ENCODE data around the gene CACNA1E. TPM values are rescaled to one million over a fixed set of nuclear protein-coding genes. Genes with fewer than 3 reads are reported as not detected.

The CACNA1E gene
- total RNA-seq, 4 donors from 2014 or later = 0.03 to 0.05 TPM; not detected in 2

DNA sequence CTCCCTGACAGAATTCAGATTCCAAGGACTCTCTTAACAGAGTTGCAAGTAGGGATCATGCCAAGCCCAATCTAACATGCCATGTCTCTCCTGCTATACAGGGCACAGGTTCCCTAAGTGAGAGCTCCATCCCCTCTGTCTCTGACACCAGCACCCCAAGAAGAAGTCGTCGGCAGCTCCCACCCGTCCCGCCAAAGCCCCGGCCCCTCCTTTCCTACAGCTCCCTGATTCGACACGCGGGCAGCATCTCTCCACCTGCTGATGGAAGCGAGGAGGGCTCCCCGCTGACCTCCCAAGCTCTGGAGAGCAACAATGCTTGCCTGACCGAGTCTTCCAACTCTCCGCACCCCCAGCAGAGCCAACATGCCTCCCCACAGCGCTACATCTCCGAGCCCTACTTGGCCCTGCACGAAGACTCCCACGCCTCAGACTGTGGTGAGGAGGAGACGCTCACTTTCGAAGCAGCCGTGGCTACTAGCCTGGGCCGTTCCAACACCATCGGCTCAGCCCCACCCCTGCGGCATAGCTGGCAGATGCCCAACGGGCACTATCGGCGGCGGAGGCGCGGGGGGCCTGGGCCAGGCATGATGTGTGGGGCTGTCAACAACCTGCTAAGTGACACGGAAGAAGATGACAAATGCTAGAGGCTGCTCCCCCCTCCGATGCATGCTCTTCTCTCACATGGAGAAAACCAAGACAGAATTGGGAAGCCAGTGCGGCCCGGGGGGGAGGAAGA lies 315.0 kb downstream of the CACNA1E start:
- Histone ChIP-seq H3K27ac (no peak overlapping the region), H3K9me3 (no peaks in the 10 kb centered on the region), H3K36me3 (no peaks in the 10 kb centered on the region), H3K27me3 (no peaks in the 10 kb centered on the region), H3K4me3 (no peak overlapping the region), H3K4me1 (no peaks in the 10 kb centered on the region)
- ATAC-seq (no peak), DNase-seq (no peak)
- TF ChIP-seq, protein P1, sequence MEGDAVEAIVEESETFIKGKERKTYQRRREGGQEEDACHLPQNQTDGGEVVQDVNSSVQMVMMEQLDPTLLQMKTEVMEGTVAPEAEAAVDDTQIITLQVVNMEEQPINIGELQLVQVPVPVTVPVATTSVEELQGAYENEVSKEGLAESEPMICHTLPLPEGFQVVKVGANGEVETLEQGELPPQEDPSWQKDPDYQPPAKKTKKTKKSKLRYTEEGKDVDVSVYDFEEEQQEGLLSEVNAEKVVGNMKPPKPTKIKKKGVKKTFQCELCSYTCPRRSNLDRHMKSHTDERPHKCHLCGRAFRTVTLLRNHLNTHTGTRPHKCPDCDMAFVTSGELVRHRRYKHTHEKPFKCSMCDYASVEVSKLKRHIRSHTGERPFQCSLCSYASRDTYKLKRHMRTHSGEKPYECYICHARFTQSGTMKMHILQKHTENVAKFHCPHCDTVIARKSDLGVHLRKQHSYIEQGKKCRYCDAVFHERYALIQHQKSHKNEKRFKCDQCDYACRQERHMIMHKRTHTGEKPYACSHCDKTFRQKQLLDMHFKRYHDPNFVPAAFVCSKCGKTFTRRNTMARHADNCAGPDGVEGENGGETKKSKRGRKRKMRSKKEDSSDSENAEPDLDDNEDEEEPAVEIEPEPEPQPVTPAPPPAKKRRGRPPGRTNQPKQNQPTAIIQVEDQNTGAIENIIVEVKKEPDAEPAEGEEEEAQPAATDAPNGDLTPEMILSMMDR (IDR thresholded peaks at IDR 0.05 in 4 of 5, conservative IDR thresholded peaks at IDR 0.05 in 1 of 5) = no peak
- TF ChIP-seq POLR2A (IDR thresholded peaks at IDR 0.05) = no peak
- intact Hi-C loops (cut with DNase I; ENCODE audit: low total_unique reads) = no loop called here
- in situ Hi-C loops (cut with MboI; ENCODE audit: low sequenced_read_pairs in 4 of 4) = no loop called here

DNA sequence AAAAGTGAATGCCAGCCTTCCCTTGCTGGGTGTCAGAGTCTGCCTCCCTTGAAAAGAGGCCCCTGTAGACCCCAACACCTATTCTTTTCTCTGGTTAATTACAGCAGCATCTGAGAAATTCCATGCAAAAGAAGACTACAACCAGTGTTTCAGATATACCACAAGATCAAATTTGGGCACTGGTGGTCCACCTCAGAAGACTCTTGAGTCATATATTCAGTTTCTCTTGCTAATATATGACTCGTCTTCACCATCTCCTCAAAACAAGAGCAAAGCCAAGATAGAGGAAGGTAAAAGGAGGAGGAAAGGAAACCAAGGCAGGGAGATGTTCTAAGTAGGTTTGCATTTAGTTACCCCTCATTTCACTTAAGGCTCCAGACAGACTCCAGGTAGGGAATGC lies 318.3 kb downstream of the CACNA1E start:
- Histone ChIP-seq H3K9me3 (no peaks in the 10 kb centered on the region), H3K27me3 (no peaks in the 10 kb centered on the region), H3K27ac (no peak overlapping the region), H3K4me1 (no peaks in the 10 kb centered on the region), H3K4me3 (no peak overlapping the region), H3K36me3 (no peaks in the 10 kb centered on the region)
- in situ Hi-C loops (cut with MboI; ENCODE audit: low sequenced_read_pairs in 4 of 4) (no loop called here), intact Hi-C loops (cut with DNase I; ENCODE audit: low total_unique reads) (no loop called here)
- ATAC-seq (no peak), DNase-seq (no peak)
- no peak for TF ChIP-seq POLR2A (IDR thresholded peaks at IDR 0.05)
- TF ChIP-seq, protein P1 (IDR thresholded peaks at IDR 0.05 in 4 of 5, conservative IDR thresholded peaks at IDR 0.05 in 1 of 5) = no peak

DNA sequence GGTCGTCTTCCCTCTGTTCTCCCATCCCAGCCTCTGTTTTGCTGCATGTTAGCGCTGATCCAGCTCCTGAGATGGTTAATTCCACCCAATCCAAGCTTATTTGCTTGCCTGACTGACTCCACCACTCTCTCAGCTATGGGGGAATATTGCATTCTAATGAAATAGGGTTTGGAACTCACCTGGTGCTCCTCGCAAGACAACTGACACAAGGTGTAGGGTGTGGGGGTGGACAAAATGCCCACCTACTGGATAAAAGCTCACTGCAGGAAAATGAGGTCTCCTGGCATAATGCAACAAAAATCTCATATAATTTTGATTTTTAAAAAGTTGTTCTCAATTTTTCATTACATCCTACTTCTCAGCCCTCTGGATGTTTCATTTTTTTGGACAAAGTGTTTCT lies 319.1 kb downstream of the CACNA1E start:
- Histone ChIP-seq H3K27me3 (no peaks in the 10 kb centered on the region), H3K4me3 (no peak overlapping the region), H3K4me1 (no peaks in the 10 kb centered on the region), H3K27ac (no peak overlapping the region), H3K9me3 (no peaks in the 10 kb centered on the region), H3K36me3 (no peaks in the 10 kb centered on the region)
- ATAC-seq (no peak), DNase-seq (no peak)
- TF ChIP-seq POLR2A (IDR thresholded peaks at IDR 0.05) = no peak
- in situ Hi-C loops (cut with MboI; ENCODE audit: low sequenced_read_pairs in 4 of 4) = no loop called here
- intact Hi-C loops (cut with DNase I; ENCODE audit: low total_unique reads) = no loop called here

DNA sequence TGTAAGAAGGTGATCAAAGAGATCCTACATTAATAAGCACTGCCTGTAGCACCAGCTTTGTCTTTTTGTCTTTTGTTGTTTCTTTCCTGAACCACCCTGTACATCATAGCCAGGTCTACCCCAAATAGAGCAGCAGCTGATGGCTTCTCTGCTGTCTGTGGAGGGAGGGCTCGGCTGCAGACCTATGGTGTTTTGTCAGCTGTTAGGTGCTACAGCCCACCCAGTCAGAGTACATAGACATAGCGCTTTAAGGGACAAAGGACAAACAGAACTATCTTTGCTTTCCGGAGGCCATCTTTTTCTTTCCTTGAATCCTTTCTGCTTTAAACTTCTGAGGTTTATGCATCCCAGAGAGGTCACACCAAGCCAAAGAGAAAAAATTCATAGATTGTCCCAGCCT lies 320.1 kb downstream of the CACNA1E start:
- ATAC-seq = no peak
- Histone ChIP-seq H3K27me3 (no peaks in the 10 kb centered on the region), H3K9me3 (no peaks in the 10 kb centered on the region), H3K27ac (no peak overlapping the region), H3K4me1 (no peaks in the 10 kb centered on the region), H3K36me3 (no peaks in the 10 kb centered on the region), H3K4me3 (no peak overlapping the region)
- no peak for DNase-seq
- intact Hi-C loops (cut with DNase I; ENCODE audit: low total_unique reads) = no loop called here
- in situ Hi-C loops (cut with MboI; ENCODE audit: low sequenced_read_pairs in 4 of 4) = no loop called here
- TF ChIP-seq, protein P1 (IDR thresholded peaks at IDR 0.05 in 4 of 5, conservative IDR thresholded peaks at IDR 0.05 in 1 of 5) = no peak
- no peak for TF ChIP-seq POLR2A (IDR thresholded peaks at IDR 0.05)

DNA sequence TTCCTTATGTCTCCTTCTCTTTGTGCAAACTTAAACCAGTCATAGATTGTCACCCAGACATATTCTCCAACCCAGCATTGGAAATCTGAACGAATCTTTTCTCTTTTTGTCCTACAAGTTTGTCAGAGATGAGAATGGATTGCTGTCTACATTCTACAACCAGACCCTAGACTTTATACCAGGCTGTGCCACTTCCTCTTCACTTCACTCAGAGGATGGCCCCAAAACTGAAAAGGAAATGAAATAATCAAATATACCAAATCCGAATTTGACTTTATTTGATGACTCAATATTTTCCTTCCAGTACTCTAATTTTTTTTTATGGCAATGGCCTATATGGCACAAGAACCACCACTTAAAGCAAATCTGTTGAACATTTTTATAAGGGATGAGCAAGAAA lies 321.7 kb downstream of the CACNA1E start:
- TF ChIP-seq, protein P1 (IDR thresholded peaks at IDR 0.05 in 4 of 5, conservative IDR thresholded peaks at IDR 0.05 in 1 of 5) = no peak
- no peak for TF ChIP-seq POLR2A (IDR thresholded peaks at IDR 0.05)
- Histone ChIP-seq H3K4me1 (no peaks in the 10 kb centered on the region), H3K27me3 (no peaks in the 10 kb centered on the region), H3K36me3 (no peaks in the 10 kb centered on the region), H3K27ac (no peak overlapping the region), H3K4me3 (no peak overlapping the region), H3K9me3 (no peaks in the 10 kb centered on the region)
- in situ Hi-C loops (cut with MboI; ENCODE audit: low sequenced_read_pairs in 4 of 4) (no loop called here), intact Hi-C loops (cut with DNase I; ENCODE audit: low total_unique reads) (no loop called here)
- DNase-seq = no peak
- ATAC-seq = no peak

Data from gastrocnemius medialis (tissue), 4 donors.